GM12892 (cell line): ENCODE measurements around the gene LLGL1.

Experiments used
- POLR2A ChIP-seq: IDR thresholded peaks from 2 replicates; pipeline ENCODE4 v1.6.1; 2011; ENCODE audit warnings: low read depth, low read length, control low read depth
- POLR2AphosphoS5 ChIP-seq: IDR thresholded peaks from 2 replicates; pipeline ENCODE4 v1.6.1; 2011; ENCODE audit warnings: low read depth, low read length, control low read depth

- no peak for TF ChIP-seq POLR2AphosphoS5
- TF ChIP-seq POLR2A = no peak
Measured at GRCh38 chr17:18262111-18262510, 36.7 kb downstream of the LLGL1 start.
